Measurements from ENCODE around the gene TAMM41. TPM values are rescaled to one million over a fixed set of nuclear protein-coding genes. Genes with fewer than 3 reads are reported as not detected.

The TAMM41 gene, protein sequence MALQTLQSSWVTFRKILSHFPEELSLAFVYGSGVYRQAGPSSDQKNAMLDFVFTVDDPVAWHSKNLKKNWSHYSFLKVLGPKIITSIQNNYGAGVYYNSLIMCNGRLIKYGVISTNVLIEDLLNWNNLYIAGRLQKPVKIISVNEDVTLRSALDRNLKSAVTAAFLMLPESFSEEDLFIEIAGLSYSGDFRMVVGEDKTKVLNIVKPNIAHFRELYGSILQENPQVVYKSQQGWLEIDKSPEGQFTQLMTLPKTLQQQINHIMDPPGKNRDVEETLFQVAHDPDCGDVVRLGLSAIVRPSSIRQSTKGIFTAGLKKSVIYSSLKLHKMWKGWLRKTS
- 3.0 and 5.2 TPM in 2 replicates for total RNA-seq

GRCh38 chr3:11846281-11847266 is at the start of gene TAMM41:
Gene TAMM41, minus strand, starts transcription at chr3:11846885. Its CDS starts 249 bp downstream, at chr3:11846636.

Other genes starting within 250 kb of the TAMM41 start
- 81.0 and 106 TPM in 2 replicates for gene VGLL4, start 203.0 kb downstream of the TAMM41 start, total RNA-seq
- gene SYN2, start 157.5 kb upstream of the TAMM41 start, total RNA-seq: under 0.01 TPM in 1 of 2 replicates, not detected in the other